ENCODE data around the gene TRHDE. TPM values are rescaled to one million over a fixed set of nuclear protein-coding genes. Genes with fewer than 3 reads are reported as not detected.

Gene TRHDE
- total RNA-seq, 6 experiments from 2014 or later = 65.7 to 106 (median 93.3) TPM

DNA sequence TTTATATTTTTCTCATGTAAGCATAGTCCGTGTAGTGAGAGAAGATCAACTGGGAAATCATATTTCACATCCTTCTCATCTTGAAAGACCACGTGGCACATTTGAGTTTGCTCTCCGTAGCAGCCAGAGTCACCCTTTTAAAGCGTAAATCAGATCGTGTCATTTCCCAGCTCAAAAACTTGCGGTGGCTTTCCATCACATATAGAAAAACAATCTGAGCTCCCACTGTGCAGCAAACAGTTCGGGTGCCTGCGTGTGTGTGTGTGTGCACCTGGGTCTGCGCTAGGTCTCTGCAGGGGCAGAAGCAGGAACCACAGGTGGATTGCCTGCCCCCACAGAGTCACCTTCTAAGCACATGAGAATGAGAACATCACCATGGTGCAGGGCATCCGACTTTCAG, 338.2 kb downstream of the TRHDE start:
- Mint-ChIP-seq H3K4me1 (ENCODE audit: low read depth) (no peaks in the 10 kb centered on the region), H3K27ac (no peak overlapping the region), H3K27me3 (ENCODE audit: insufficient read depth) (no peaks in the 10 kb centered on the region), H3K36me3 (ENCODE audit: low read depth) (peaks cover 7% of the 10 kb centered on the region; the same call in 1 of the 2 replicates), H3K9me3 (no peaks in the 10 kb centered on the region), H3K4me3 (no peak overlapping the region)
- no peak for DNase-seq
- TF ChIP-seq, protein P1, sequence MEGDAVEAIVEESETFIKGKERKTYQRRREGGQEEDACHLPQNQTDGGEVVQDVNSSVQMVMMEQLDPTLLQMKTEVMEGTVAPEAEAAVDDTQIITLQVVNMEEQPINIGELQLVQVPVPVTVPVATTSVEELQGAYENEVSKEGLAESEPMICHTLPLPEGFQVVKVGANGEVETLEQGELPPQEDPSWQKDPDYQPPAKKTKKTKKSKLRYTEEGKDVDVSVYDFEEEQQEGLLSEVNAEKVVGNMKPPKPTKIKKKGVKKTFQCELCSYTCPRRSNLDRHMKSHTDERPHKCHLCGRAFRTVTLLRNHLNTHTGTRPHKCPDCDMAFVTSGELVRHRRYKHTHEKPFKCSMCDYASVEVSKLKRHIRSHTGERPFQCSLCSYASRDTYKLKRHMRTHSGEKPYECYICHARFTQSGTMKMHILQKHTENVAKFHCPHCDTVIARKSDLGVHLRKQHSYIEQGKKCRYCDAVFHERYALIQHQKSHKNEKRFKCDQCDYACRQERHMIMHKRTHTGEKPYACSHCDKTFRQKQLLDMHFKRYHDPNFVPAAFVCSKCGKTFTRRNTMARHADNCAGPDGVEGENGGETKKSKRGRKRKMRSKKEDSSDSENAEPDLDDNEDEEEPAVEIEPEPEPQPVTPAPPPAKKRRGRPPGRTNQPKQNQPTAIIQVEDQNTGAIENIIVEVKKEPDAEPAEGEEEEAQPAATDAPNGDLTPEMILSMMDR (IDR thresholded peaks at IDR 0.05) = no peak

DNA sequence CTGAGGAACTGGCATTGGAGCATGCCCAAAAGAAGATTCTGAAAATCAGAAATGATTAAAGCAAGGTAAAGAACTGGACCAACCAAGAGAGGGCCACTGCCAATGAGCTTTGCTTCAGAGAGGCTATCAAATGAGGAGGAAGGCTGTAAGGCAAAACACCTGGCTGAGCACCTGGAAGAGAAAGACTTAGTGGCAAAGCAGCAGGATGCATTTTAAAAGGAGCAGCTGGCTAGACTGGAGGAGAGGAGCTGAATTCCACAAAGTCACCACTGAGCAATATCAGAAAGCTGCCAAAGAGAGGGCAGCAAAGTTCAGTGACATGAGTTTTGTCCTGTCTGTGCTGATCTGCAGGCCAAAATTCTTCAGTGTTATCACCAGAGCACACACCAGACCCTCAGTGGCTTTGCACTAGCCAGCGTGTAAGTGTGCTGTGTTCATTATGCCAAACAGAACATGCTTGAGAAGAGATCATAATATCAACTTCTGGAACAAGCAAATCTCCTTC, 338.7 kb downstream of the TRHDE start:
- no peak for DNase-seq
- Mint-ChIP-seq H3K27me3 (ENCODE audit: insufficient read depth) (no peaks in the 10 kb centered on the region), H3K27ac (no peak overlapping the region), H3K4me1 (ENCODE audit: low read depth) (no peaks in the 10 kb centered on the region), H3K4me3 (no peak overlapping the region), H3K36me3 (ENCODE audit: low read depth) (peaks cover 7% of the 10 kb centered on the region; the same call in 1 of the 2 replicates), H3K9me3 (no peaks in the 10 kb centered on the region)
- TF ChIP-seq, protein P1 (IDR thresholded peaks at IDR 0.05) = no peak

DNA sequence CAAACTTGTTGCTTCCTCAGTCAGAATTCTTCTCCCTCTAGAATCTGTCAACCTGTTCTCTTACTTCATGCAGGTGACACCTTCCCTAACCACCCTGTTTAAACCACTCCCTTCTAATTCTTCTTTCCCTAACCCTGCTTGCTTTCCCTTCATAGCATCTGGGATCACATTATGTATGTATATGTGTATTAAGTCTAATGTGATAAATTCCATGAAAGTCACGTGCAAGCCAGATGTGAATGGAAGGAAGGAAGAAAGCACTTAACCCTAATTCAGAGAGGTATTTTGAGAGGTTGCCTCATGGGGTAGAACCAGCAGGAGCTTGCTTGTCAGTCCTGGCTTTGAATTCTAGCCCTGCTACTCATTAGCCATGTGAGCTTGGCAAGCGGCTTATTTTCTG, 340.0 kb downstream of the TRHDE start:
- Mint-ChIP-seq H3K27ac (no peak overlapping the region), H3K36me3 (ENCODE audit: low read depth) (no peaks in the 10 kb centered on the region), H3K9me3 (no peaks in the 10 kb centered on the region), H3K4me3 (no peak overlapping the region), H3K4me1 (ENCODE audit: low read depth) (no peaks in the 10 kb centered on the region), H3K27me3 (ENCODE audit: insufficient read depth) (no peaks in the 10 kb centered on the region)
- no peak for DNase-seq
- TF ChIP-seq, protein P1 (IDR thresholded peaks at IDR 0.05) = no peak

DNA sequence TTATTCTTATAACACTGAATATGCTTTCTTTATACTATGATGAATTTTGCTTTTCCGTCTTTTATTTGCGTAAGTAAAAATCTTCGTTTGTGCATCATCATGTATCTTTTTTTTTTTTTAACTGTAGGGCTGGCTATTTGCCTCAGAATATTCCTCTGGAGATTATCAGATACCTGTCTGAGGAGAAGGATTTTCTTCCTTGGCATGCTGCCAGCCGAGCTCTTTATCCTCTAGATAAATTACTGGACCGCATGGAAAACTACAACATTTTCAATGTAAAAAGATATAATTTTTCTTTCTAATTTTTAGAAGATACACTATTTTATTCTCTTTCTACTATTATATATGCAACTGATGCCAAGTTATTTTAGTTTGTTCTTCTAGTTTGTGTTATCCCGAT, 346.6 kb downstream of the TRHDE start:
- Mint-ChIP-seq H3K27me3 (ENCODE audit: insufficient read depth) (no peaks in the 10 kb centered on the region), H3K9me3 (no peaks in the 10 kb centered on the region), H3K4me3 (no peak overlapping the region), H3K36me3 (ENCODE audit: low read depth) (peaks cover 11% of the 10 kb centered on the region), H3K4me1 (ENCODE audit: low read depth) (no peaks in the 10 kb centered on the region), H3K27ac (no peak overlapping the region)
- TF ChIP-seq, protein P1 (IDR thresholded peaks at IDR 0.05) = no peak
- no peak for DNase-seq

DNA sequence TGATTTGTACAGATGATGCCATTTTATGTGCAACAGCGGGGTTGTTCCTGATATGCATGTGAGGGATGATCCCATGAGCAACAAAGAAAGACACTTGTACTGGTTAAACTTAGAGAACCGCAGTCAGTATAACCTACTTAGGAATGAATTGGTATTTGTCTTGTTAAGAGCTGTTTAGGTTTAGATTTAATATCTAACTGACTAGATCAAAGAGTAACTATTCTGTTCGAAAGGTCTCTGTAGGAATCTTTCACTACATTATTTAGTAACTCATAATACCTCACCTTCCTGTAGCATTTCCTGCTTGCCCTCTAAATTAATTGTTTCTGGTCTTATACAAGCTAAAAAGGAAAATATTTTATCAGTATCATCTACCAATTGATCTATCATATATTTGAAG, 350.4 kb downstream of the TRHDE start:
- no peak overlapping the region for H3K4me3 Mint-ChIP-seq
- H3K4me1 Mint-ChIP-seq (ENCODE audit: low read depth) = no peaks in the 10 kb centered on the region
- no peaks in the 10 kb centered on the region for H3K9me3 Mint-ChIP-seq
- TF ChIP-seq, protein P1 (IDR thresholded peaks at IDR 0.05) = no peak
- peaks cover 14% of the 10 kb centered on the region for H3K36me3 Mint-ChIP-seq (ENCODE audit: low read depth)
- H3K27me3 Mint-ChIP-seq (ENCODE audit: insufficient read depth) = no peaks in the 10 kb centered on the region
- H3K27ac Mint-ChIP-seq = no peak overlapping the region
- DNase-seq = no peak
